SKM-1 treated with dmso at 0.1 percent for 144 hours (cell line): ENCODE measurements around the gene GCSAML.

Source experiments
- DNase-seq: peaks from one replicate; lab custom pipeline; 2025; ENCODE audit not compliant: unreplicated experiment; lab: John Stamatoyannopoulos, UW

The GCSAML gene

GRCh38 chr1:247562198-247562597 is 13.3 kb downstream of the GCSAML start:
- DNase-seq, result no peak

GRCh38 chr1:247574236-247574635 is 25.3 kb downstream of the GCSAML start:
- DNase-seq, result no peak

GRCh38 chr1:247574664-247575063 is 25.7 kb downstream of the GCSAML start:
- no peak for DNase-seq

GRCh38 chr1:247576514-247576913 is 27.6 kb downstream of the GCSAML start:
- DNase-seq, result peak; percentile 73

- DNase-seq, result no peak
These were observed 30.1 kb downstream of the GCSAML start for GRCh38 chr1:247578946-247579460.

- no peak for DNase-seq
These were observed 39.1 kb downstream of the GCSAML start, which contains the start of gene OR2G2 for GRCh38 chr1:247588060-247588459. TSS of gene OR2G2 (plus strand) at chr1:247588360. CDS start at chr1:247588360, 0 bp downstream.

- DNase-seq, result no peak
These were observed 56.4 kb downstream of the GCSAML start, which contains the start of gene OR2G3 for GRCh38 chr1:247605286-247605685. TSS of gene OR2G3 (plus strand) at chr1:247605586. CDS start at chr1:247605586, 0 bp downstream.

GRCh38 chr1:247613405-247613804 is 64.5 kb downstream of the GCSAML start:
- no peak for DNase-seq

GRCh38 chr1:247614625-247615024 is 65.7 kb downstream of the GCSAML start:
- DNase-seq, result no peak
